Central memory CD4-positive, alpha-beta T cell (primary cell): ENCODE measurements around the gene ZBTB7A.

ENCODE experiments used
- DNase-seq: peaks from one replicate; pipeline ENCODE4 v3.0.0; 2022
- total RNA-seq, 3 experiments: gene quantifications; one replicate each; lab custom pipeline; 2026; lab: John Stamatoyannopoulos, UW

ZBTB7A gene
- total RNA-seq: 41.3 to 80.6 (median 64.2) reads per million in 3 experiments

GRCh38 chr19:4066682-4067395 is at the start of gene ZBTB7A:
Gene ZBTB7A (minus strand): TSS chr19:4066899. CDS start chr19:4055232, 11,667 bp downstream.
- DNase-seq: peak; percentile 78

GRCh38 chr19:4115818-4116385 is 49.2 kb upstream of the ZBTB7A start:
- no peak for DNase-seq

- peak; percentile 73 for DNase-seq
Measured at GRCh38 chr19:4115050-4115817, 48.5 kb upstream of the ZBTB7A start.

- no peak for DNase-seq
Measured at GRCh38 chr19:4114181-4114580, 47.5 kb upstream of the ZBTB7A start.

- no peak for DNase-seq
Measured at GRCh38 chr19:4113398-4114088, 46.8 kb upstream of the ZBTB7A start.

- no peak for DNase-seq
Measured at GRCh38 chr19:4112367-4112766, 45.7 kb upstream of the ZBTB7A start.

GRCh38 chr19:4109626-4109945 is 42.9 kb upstream of the ZBTB7A start:
- DNase-seq: no peak

GRCh38 chr19:4108767-4109625 is 42.3 kb upstream of the ZBTB7A start:
- DNase-seq: peak; percentile 79

GRCh38 chr19:4103080-4103433 is 36.4 kb upstream of the ZBTB7A start:
- no peak for DNase-seq

GRCh38 chr19:4102339-4103079 is 35.8 kb upstream of the ZBTB7A start:
- DNase-seq: no peak

GRCh38 chr19:4101496-4101770 is 34.7 kb upstream of the ZBTB7A start:
- no peak for DNase-seq

GRCh38 chr19:4100647-4101495 is 34.2 kb upstream of the ZBTB7A start:
- no peak for DNase-seq

GRCh38 chr19:4099041-4099764 is 32.5 kb upstream of the ZBTB7A start:
- no peak for DNase-seq

GRCh38 chr19:4098493-4098892 is 31.8 kb upstream of the ZBTB7A start:
- no peak for DNase-seq

- no peak for DNase-seq
Measured at GRCh38 chr19:4097501-4097900, 30.8 kb upstream of the ZBTB7A start.

- DNase-seq: no peak
Measured at GRCh38 chr19:4096049-4096892, 29.6 kb upstream of the ZBTB7A start.

GRCh38 chr19:4095488-4095844 is 28.8 kb upstream of the ZBTB7A start:
- no peak for DNase-seq

- no peak for DNase-seq
Measured at GRCh38 chr19:4094761-4095487, 28.2 kb upstream of the ZBTB7A start.

- DNase-seq: no peak
Measured at GRCh38 chr19:4094291-4094690, 27.6 kb upstream of the ZBTB7A start.
